Measurements from ENCODE around the gene EGFL8. TPM values are rescaled to one million over a fixed set of nuclear protein-coding genes. Genes with fewer than 3 reads are reported as not detected.

EGFL8 gene
- total and polyA plus RNA-seq, 4 donors: 1.8 to 8.2 (median 1.9) TPM

- TF ChIP-seq, protein P1, sequence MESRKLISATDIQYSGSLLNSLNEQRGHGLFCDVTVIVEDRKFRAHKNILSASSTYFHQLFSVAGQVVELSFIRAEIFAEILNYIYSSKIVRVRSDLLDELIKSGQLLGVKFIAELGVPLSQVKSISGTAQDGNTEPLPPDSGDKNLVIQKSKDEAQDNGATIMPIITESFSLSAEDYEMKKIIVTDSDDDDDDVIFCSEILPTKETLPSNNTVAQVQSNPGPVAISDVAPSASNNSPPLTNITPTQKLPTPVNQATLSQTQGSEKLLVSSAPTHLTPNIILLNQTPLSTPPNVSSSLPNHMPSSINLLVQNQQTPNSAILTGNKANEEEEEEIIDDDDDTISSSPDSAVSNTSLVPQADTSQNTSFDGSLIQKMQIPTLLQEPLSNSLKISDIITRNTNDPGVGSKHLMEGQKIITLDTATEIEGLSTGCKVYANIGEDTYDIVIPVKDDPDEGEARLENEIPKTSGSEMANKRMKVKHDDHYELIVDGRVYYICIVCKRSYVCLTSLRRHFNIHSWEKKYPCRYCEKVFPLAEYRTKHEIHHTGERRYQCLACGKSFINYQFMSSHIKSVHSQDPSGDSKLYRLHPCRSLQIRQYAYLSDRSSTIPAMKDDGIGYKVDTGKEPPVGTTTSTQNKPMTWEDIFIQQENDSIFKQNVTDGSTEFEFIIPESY (IDR thresholded peaks at IDR 0.05): no peak
- no peak for TF ChIP-seq JUND (IDR thresholded peaks at IDR 0.05)
- TF ChIP-seq GABPA (IDR thresholded peaks at IDR 0.05 in 1 of 2, conservative IDR thresholded peaks at IDR 0.05 in 1 of 2): no peak
- TF ChIP-seq FOXA1 (IDR thresholded peaks at IDR 0.05): no peak
- TF ChIP-seq EGR1 (IDR thresholded peaks at IDR 0.05; ENCODE audit: low read depth in 2 of 2): no peak
These were observed 36.5 kb downstream of the EGFL8 start (continued) for GRCh38 chr6:32200711-32201475.

DNA sequence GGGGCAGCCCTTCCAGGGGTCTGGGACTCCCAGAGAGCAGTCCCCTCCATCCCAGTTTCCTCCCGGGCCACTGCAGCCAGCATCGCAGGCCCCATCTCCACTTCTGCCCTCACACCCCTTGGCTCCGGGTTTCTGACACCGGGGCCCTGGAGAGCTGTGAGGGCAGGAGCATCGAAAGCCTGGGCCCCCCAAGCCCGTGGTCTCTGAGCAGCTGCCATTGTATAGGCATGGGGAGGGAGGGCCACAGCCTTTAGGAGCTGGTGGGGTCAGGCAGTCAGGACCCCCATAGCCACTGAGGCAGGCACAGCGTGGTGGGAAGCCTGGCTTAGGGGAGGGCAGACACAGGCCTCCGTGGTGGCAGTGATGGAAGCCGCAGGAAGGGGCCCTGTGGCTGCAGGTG lies 37.8 kb downstream of the EGFL8 start:
- 83% methylated on average over 9 of the region's 9 CpGs for WGBS
- TF ChIP-seq NR2F2 (IDR thresholded peaks at IDR 0.05) (no peak), JUND (IDR thresholded peaks at IDR 0.05) (no peak), SP1 (IDR thresholded peaks at IDR 0.05) (no peak), EGR1 (IDR thresholded peaks at IDR 0.05; ENCODE audit: low read depth in 2 of 2) (no peak), GABPA (IDR thresholded peaks at IDR 0.05 in 1 of 2, conservative IDR thresholded peaks at IDR 0.05 in 1 of 2) (no peak), FOXA2 (IDR thresholded peaks at IDR 0.05) (no peak), REST (IDR thresholded peaks at IDR 0.05) (no peak), HNF4G (IDR thresholded peaks at IDR 0.05) (no peak), HNF4A (conservative IDR thresholded peaks at IDR 0.05) (no peak), RXRA (IDR thresholded peaks at IDR 0.05) (no peak), YY1 (IDR thresholded peaks at IDR 0.05) (no peak), TAF1 (conservative IDR thresholded peaks at IDR 0.05) (no peak), RAD21 (IDR thresholded peaks at IDR 0.05) (no peak), FOXA1 (IDR thresholded peaks at IDR 0.05) (no peak), ATF3 (IDR thresholded peaks at IDR 0.05) (no peak)
- TF ChIP-seq, protein P2, sequence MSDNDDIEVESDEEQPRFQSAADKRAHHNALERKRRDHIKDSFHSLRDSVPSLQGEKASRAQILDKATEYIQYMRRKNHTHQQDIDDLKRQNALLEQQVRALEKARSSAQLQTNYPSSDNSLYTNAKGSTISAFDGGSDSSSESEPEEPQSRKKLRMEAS (IDR thresholded peaks at IDR 0.05): no peak
- TF ChIP-seq, protein P1 (IDR thresholded peaks at IDR 0.05): no peak
- TF ChIP-seq, protein P3, sequence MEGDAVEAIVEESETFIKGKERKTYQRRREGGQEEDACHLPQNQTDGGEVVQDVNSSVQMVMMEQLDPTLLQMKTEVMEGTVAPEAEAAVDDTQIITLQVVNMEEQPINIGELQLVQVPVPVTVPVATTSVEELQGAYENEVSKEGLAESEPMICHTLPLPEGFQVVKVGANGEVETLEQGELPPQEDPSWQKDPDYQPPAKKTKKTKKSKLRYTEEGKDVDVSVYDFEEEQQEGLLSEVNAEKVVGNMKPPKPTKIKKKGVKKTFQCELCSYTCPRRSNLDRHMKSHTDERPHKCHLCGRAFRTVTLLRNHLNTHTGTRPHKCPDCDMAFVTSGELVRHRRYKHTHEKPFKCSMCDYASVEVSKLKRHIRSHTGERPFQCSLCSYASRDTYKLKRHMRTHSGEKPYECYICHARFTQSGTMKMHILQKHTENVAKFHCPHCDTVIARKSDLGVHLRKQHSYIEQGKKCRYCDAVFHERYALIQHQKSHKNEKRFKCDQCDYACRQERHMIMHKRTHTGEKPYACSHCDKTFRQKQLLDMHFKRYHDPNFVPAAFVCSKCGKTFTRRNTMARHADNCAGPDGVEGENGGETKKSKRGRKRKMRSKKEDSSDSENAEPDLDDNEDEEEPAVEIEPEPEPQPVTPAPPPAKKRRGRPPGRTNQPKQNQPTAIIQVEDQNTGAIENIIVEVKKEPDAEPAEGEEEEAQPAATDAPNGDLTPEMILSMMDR (IDR thresholded peaks at IDR 0.05; ENCODE audit: low read depth, low read length, missing input control): no peak
- DNase-seq (ENCODE audit: low spot score): no peak
- Histone ChIP-seq H3K4me3 (ENCODE audit: low read depth in 1 of 3, low read length in 3 of 3) (no peak overlapping the region), H3K36me3 (ENCODE audit: control insufficient read depth in 4 of 4, insufficient read depth in 3 of 4, low read depth in 1 of 4, low read length in 3 of 4) (no peaks in the 10 kb centered on the region), H3K9ac (ENCODE audit: low read depth in 1 of 2, low read length in 2 of 2) (no peak overlapping the region), H3K27ac (ENCODE audit: low read depth in 1 of 2, low read length in 2 of 2) (no peak overlapping the region), H3K9me3 (ENCODE audit: control insufficient read depth in 4 of 4, low read length in 3 of 4) (no peaks in the 10 kb centered on the region), H3K27me3 (ENCODE audit: control insufficient read depth in 4 of 4, insufficient read depth in 4 of 4, low read length in 3 of 4) (no peaks in the 10 kb centered on the region), H3K4me1 (ENCODE audit: control insufficient read depth in 4 of 4, insufficient read depth in 4 of 4, low read length in 3 of 4) (peaks cover 0 to 2% (median under 1%) of the 10 kb centered on the region in 4 donors)
